Globus pallidus (tissue), 1 donor: ENCODE results near the gene ZNF865.
A peak's percentile ranks its signal among the peaks of the same experiment; 100 is the strongest.

Experiments
- DNase-seq: peaks from one replicate; pipeline ENCODE4 v3.0.0-alpha.2; 2015; ENCODE audit warnings: low spot score

Gene ZNF865

GRCh38 chr19:55623561-55623960 is 18.1 kb downstream of the ZNF865 start:
- DNase-seq, result no peak

DNA sequence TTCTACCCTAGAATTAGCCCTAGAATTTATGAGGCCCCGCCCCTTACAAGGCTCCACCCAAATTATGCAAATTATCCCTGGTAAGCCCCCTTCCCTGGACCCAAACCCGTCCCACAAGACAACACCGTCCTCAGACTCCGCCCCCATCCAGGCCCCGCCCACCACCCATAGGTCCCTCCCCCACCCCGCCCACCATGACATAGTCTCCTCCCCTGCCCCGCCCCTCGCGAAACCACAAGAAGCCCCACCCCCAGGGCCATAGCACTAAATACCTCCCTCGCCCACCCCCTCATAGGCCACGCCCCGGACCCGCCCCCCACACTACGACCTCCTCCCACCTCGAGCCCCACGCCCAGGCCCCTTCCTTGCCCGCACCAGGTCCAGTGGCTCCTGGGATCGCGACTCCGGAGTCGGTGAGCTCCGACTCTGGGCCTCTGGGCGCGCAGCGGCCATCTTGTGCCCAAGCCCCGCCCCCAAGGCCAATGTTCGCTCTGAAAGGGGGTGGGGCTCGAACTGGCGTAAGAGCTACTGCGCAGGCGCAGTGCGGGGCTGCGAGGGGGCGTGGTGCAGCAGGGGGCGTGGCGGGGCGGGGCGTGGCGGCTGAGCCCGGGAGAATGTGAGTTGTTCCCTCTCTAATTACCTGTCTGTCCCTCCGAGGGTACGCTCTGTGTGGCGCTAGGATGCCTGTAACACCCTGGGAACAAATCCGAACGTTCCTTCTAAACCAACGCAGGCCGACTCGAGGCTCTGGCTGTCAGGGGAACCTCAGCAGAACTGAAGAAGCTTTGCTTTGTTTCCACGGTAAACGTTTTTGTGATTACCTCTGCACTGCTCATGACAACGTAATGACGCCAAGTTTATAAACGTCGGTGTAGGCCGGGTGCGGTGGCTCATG is 18.9 kb downstream of the ZNF865 start, which contains the start of gene ZNF784:
Gene ZNF784, minus strand, starts transcription at position 458 of the 895 bp plus-strand sequence. Its CDS starts 5 bp downstream, at position 453.
- DNase-seq, result peak; percentile 88

DNA sequence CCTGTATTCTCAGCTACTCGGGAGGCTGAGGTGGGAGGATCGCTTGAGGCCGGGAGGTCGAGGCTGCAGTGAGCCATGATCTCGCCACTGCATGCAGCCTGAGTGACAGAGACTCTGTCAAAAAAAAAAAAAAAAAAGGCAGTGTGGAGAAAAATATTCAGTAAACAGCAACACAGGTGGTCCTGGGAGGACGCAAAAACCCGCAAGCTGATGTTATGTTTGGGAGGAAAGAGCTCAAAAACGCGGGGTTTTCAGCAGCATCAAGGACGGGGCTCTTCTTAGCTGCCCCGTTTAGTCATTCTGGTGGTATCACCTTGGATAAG is 19.5 kb downstream of the ZNF865 start:
- no peak for DNase-seq

- DNase-seq, result no peak
These were observed 20.9 kb downstream of the ZNF865 start for GRCh38 chr19:55626350-55626749.

DNA sequence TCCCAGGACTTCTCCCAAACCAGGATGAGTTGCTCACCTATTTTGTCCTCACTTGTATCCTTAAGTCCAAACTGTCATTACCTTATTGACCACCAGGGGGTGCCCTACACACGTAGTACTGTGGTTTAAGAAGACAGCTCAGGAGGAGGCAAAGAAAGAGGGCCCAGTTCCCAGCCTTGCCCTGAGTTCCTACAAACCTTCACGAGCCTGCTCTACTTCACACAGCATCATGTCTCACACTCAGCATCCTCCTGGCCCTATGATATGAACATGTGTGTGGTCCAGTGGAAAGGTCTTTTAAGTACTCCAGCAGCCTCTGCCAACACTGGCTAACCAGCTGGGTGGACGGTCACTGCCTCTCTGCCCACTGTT is 27.0 kb downstream of the ZNF865 start:
- peak; percentile 90 for DNase-seq

DNA sequence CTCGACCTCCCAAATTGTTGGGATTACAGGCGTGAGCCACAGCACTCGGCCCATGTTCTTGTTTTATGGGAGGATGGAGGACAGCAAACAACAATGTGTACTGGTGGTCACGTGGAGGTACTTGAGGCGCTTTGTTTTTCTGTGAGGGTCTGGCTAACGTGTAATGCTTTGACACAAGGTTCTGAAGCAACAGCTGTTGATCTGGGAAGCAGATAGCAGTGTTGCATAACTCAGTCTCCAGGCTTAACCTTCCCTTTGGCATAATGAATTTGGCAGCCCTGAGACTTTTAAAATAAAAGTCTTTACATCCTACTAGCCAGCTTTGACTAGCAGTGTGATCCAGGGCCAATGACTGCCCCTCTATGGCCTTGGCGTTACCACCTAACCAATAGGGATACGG is 28.4 kb downstream of the ZNF865 start:
- DNase-seq, result no peak

- DNase-seq, result no peak
These were observed 29.9 kb downstream of the ZNF865 start for GRCh38 chr19:55635334-55635717.

DNA sequence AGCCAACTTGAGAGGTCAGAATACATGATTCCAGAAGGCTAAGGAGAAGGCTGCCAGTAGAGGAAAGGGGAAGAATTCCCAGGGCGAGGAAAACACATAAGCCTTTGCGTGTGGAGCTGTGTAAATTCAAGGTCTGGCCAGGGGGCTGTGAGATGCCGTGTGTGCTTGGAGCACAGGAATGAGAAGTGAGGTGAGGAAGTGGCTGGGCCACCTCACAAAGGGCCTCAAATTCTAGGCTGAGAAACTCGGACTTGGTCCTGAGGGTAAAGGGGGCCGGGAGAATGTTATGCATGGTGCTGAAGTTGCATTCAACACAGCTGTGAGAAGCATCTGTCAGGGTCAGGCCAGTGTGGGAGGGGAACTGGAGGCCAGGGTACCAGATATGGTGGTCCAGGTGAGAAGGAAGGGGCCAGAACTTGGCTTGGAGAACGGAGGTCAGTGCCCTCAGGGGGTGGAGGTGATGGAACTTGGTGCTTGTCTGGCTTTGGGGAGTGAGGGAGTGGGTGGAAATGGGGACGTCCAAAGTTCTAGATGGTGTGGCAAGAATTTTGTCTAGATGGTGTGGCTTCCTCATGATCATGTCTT is 30.5 kb downstream of the ZNF865 start:
- DNase-seq, result no peak

DNA sequence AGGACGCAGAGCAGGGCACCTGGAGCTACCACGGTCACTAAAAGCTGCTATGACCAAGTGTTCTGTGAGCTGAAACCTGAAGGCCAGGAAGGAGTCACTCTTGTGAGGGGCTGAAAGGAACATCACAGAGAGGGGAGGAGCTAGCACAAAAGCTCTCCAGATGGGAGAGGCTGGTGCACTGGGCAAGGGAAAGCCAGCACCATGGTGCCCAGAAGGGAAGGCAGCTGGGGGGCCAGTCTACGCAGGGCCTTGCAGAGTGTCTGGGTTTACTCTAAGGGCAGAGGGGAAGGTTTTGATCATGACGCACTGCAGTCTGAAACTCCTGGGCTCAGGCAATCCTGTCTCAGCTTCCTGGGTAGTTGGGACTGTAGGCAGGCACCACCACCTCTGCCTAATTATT is 31.3 kb downstream of the ZNF865 start:
- no peak for DNase-seq

DNA sequence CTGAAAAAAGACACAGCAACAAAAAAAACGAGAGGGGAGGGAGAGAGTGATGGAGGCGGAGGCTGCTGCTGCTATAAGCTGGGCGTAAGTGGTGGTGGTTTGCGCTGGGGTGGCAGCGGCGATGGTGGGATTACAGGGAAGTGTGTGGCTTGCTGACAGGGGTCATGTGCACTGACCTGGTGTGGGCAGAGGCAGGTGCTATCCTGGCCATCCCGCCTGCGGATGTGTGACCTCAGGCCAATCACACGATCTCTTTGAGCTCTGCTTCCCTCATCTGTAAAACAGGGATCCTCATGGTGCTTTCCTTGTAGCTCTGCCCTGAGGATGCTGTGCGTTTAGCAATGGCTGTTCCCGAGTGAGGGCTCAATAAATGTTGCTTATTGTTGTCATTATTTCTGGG is 32.1 kb downstream of the ZNF865 start:
- DNase-seq, result no peak

- no peak for DNase-seq
These were observed 33.5 kb downstream of the ZNF865 start for GRCh38 chr19:55638864-55639359.

GRCh38 chr19:55640043-55640576 is 34.7 kb downstream of the ZNF865 start:
- DNase-seq, result peak; percentile 46

DNA sequence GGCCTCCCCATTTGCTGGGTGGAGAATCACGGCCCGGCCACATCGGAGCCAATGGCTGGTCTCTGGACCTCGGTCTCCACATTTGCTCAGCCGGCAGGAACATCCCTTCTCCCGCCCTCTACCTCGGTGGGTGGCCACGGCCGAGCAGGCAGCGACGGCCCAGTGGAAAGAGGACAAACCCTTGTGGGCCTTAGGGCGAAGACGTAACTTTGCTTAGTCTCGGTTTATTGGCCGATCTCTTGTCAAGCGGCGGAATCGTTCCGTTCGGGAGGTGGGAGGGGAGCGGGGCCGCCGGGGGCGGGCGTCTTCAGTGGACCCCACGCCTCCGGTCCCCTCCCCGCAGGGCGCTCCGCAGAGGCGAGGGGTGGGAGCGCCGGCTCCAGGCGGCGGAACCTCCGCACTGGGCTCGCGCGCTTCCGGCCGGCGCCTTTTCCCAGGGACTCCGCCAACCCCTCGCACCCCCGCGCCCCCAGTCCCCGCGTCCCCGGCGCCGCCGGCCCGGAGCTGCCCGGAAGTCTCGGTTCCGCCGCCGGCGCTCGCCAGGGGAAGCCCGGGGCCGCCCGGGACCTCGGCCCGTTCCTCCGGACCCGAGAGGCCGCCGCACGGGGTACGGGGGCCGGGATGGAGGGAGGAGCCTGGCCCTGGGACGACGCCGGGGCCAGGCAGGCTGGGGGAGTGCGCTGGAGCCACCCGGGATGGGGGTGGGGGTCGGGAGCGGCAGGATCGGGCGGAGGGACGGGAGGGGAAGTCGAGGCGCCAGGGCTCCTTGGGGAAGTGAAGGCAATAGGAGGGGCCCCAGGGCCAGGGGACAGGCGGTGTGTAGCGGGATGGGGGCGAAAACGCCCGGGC is 35.4 kb downstream of the ZNF865 start, which contains the start of gene ZNF580:
Gene ZNF580, plus strand, starts transcription at position 426 of the 849 bp plus-strand sequence. CDS start 1,507 bp downstream, outside the sequence.
- DNase-seq, result peak; percentile 48

- DNase-seq, result no peak
These were observed 36.1 kb downstream of the ZNF865 start for GRCh38 chr19:55641426-55642152.

DNA sequence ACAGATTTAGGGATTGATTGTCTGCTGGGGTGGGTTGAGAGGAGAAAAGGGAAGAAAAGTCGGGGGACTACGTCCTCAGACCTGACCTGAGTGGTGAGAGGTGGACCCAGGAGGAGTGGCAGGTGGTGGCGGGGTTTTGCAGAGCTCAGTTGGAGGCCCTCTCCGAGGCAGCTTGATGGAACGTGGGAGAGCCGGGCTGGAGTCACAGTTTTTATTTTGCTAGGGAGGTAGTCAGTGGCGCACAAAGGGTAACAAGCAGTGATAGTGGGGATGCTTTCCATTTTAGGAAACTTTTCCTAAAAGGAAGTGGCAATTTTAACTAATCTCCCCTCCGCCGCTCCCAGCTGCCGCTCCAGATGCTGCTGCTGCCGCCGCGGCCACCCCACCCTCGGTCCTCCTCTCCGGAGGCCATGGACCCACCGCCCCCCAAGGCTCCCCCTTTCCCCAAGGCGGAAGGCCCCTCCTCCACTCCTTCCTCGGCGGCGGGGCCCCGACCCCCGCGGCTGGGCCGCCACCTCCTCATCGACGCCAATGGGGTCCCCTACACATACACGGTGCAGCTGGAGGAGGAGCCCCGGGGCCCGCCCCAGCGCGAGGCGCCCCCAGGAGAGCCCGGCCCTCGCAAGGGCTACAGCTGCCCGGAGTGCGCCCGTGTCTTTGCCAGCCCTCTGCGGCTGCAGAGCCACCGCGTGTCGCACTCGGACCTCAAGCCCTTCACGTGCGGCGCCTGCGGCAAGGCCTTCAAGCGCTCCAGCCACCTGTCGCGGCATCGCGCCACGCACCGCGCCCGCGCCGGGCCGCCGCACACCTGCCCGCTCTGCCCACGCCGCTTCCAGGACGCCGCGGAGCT is 36.9 kb downstream of the ZNF865 start:
- no peak for DNase-seq

DNA sequence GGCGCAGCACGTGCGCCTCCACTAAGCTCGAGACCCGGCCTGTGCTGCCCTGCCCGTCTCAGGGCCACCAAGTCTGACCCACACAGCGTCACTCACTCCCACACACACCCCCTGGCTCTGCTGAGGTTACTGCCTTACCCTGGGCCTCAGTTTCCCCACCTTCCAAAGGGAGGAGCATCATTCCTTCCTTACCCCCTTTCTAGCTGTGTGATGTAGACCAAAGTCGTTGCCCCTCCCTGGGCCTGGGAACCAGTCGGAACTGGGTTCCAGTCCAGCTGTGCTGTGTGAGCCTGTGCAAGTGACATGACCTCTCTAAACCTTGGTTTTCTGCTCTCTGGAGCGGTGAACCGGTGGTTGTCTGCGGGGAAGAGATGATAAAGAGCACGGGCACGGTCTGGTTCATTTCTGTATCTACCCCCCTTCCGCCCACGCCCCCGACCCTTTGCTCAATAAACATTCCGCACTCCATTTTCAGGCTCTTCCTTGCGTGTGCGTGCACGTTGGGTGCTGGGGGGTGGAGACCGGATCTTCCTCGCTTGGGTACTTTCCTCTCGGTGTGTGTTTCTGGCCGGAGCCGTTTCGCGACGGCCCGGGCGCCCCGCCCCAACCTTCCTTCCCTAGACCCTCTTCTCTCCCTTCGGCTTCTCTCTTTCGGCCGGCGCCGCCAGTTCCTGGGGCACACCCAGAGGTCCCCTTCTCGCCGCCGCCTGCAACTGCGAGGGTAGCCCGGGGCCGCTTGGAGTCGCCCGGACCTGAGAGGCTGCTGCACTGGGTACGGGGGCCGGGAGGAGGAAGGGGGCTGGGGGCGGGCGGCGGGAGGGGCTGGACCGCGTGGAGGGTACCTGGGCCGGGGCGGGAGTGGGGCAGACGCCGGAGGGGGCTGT is 37.8 kb downstream of the ZNF865 start, which contains the start of gene ZNF581:
Gene ZNF581, plus strand, starts transcription at position 647 of the 884 bp plus-strand sequence. CDS start 923 bp downstream, outside the sequence.
- peak; percentile 58 for DNase-seq

DNA sequence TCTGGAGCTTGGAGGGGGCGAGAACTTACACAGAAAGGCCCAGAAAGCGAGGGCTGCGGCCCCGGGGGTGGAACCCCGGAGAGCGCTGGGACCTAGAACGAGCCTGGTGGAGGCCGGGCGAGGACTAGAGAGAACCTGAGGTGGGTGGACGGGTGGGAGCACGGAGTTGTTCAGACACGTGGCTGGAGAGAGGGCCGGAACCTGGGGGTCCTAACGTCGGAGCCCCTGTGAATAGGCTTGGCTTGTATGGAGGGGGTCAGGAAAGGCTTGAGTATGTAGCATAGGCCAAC is 38.4 kb downstream of the ZNF865 start:
- DNase-seq, result no peak

DNA sequence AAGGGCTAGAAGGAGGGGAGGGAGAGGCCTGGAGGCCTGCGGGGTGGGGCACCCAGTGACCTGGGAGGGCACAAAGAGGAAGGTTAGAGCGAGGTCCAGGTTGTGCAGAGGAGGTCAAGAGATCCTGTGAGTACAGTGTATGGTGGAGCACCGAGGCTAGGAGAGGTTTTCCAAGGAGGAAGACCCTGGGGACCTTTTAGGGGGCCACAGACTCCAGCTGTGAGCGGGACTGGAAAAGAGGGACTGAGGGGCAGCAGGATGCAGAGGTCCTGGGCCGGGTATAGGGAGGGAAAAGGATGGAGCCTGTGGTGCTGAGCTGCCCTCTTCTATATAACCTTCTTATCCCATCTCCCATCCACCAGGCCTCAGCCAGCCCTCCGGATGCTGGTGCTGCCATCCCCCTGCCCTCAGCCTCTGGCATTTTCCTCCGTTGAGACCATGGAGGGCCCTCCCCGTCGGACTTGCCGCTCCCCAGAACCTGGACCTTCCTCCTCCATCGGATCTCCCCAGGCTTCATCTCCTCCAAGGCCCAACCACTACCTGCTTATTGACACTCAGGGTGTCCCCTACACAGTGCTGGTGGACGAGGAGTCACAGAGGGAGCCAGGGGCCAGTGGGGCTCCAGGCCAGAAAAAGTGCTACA is 38.9 kb downstream of the ZNF865 start:
- no peak for DNase-seq
